HG02973 (cell line): Measurements from ENCODE around the gene OAT.

Experiments
- ATAC-seq: cut with Tn5 transposase; IDR thresholded peaks from one replicate; pipeline ENCODE4 v1.9.1; 2021; ENCODE audit warnings: moderate library complexity; ENCODE audit not compliant: unreplicated experiment

The OAT gene

DNA sequence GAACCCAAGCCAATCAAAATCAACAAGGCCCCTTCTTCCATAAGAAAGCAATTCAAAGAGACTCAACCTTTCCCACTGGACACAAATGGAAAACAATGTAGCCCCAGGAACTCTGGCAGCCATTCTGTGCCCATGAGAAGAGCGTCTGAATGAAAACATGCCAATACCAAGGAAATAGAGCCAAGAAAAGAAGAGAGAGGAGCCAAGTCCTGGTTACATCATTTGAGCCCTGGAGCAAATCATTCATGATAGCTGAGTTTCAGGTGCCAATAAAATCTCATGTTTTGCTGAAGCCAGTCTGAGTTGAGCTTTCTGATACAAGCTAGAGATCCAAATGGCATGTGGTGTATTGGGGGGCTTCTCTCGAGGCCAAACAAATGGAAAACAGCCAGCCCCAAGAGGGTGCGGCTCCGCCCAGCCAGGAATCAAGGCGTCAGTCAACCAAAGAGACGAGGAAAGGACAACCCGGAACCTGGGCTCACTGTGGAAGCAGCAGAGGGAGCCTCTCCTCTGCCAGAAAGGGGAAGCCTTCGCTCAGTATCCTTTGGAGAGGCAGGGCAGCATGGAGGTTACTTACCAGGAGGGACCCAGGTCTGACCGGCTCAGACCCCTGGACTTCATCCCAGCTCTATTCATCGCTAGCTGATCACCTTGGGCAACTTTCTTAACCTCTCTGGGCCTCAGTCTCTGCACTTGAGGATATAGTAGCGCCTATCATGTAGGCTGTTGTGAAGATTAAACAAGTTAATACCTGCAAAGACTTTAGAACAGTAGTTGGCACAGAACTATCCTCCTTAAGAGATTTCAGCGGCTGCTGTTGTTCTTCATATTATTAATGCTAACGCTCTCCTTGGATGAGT is 61.8 kb downstream of the OAT start:
- ATAC-seq, result no peak

DNA sequence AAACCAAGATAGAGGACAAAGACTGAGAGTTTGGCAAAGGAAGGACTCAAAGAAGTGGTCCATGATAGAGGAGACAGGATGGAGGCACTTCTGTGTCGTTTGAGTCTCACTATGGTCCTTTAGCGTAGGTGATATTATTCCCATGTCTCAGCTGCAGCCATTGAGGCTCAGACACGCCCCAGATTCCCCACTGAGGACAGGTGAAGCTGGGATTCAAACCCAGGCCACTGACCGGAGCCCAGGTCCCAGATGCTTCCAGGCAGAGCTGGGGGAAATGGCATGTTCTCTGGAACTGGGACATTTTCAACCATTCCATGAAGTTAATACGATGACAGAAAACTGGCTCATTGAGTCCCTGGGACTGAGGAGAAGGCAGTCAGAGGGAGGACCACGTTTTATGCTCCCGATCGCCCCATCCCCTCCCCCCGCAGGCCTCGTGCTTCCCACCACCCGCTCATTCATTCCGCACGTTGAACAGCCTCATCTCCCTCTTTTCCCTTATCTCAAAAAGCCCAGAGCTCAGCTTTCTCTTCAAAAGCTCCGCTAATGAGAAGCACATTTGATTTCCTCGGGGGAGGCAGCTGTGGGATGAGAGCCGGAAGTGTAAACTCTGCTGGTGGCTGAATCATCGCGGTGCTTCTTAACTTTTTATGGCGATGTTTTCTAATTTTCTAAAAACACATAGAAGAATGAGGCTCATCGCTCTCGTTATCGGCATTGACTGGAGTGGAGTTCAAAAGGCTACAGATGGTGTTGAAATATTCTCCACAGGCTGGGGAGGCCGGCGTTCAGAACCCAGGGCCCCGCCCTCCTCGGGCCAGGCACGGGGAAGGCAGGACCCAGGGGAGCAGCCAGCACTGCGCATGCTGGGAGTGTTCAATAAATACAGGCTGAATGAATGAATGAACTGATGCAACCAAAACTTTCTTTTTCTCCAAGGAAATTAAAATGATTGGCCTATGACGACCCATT is 64.0 kb downstream of the OAT start:
- ATAC-seq, result no peak

DNA sequence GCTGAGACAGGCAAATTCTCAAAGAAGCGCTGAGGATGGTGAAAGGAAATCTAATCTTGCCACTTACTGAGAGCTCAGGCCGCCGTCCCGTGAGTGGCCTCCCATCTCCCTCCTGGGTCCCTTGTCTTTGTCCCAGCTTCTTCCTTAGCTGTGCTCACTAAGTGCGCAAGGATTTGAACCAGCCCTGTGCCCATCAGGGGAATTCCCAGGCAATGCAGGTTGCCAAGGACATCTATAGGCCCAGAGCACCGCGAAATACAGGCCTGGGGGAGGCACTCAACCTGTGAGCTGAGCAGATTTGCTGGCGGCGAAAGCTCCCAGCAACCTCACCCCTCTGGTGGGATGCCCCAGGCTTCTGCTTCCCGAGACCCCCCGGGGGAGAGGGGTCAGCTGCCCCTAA is 64.8 kb downstream of the OAT start:
- ATAC-seq, result no peak

DNA sequence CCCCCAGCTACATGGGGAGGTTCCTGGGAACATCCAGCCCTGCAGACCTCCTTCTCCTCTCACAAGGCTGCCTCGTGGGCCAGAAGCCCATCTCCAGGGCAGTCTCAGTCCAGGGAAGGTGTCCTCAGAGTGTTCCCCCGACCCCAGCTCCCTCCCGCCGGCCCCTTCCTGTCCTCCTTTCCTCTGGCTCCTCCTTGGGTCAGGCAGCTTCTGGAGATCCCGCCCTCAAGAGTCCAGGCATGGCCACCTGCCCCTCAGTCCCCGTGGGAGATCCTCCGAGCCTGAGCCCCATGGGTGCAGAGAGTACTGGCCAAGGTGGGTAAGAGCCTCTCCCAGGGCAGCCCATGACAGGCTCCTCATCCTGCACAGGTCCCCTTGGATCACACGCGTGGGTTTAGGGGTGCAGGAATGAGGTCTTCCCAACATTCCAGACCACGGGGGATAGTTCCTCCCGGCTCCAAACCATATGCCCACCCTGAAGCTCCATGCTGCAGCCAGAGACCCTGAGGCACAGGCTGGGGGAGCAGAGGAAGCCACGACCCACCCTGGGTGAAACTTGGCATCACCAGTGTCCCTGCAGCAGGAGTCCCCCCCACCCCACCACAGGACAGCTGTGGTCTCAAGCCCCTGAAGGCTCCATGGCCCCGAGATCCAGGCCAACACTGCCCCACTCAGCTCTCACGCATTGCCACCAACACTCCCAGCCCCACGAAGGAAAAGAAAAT is 65.5 kb downstream of the OAT start:
- no peak for ATAC-seq

DNA sequence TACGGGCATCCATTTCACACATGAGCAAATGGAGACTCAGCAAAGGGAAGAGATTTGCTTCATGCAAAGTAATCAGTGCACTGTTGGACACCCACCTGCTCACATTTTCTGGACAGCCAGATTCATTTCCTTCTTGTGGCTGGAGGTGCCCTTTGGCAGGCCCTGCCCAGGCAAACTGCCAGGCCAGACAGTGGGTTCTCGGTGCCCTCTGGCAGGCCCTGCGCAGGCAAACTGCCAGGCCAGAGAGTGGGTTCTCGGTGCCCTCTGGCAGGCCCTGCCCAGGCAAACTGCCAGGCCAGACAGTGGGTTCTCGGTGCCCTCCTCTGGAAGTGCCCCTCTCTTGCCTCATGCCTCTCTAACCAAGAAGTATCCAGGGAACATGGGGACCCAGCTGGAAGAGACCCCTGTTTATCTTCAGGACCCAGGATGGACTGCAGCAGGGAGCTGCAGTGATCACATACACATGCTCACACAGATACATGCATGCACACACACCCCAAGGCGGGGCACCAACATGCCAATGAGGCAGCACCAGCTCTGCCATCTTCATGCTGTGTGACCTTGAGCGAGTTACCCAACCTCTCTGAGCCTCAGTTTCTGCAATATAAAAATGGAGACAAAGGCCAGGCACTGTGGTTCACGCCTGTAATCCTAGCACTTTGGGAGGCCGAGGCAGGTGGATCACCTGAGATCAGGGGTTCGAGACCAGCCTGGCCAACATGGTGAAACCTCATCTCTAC is 67.1 kb downstream of the OAT start:
- ATAC-seq, result no peak

DNA sequence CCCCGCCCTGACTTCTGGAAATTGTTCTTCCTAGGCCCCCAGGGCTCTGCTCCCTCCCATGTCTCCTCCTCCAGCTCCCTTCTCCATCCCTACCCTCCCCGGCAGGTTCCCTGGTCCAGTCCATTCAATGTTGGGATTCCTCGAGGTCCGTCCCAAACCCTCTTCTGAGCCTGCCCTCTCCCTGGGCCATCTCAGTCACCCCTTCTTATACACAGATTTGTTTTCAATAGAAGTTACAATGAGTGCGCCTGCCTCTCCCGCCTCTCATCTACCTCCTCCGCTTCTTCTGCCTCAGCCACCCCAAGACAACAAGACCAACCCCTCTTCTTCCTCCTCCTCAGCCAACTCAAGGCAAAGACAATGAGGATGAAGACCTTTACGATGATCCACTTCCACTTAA is 67.9 kb downstream of the OAT start:
- no peak for ATAC-seq

DNA sequence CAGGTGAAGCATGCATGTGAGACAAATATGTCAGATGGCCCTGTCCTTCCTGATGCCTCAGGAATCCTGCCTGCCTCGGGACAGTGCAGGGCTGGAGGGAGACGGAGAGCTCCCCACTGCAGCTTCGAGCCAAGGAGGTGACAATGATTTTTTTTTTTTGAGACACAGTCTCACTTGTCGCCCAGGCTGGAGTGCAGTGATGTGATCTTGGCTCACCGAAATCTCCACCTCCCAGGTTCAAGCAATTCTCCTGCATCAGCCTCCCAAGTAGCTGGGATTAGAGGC is 68.8 kb downstream of the OAT start:
- no peak for ATAC-seq

DNA sequence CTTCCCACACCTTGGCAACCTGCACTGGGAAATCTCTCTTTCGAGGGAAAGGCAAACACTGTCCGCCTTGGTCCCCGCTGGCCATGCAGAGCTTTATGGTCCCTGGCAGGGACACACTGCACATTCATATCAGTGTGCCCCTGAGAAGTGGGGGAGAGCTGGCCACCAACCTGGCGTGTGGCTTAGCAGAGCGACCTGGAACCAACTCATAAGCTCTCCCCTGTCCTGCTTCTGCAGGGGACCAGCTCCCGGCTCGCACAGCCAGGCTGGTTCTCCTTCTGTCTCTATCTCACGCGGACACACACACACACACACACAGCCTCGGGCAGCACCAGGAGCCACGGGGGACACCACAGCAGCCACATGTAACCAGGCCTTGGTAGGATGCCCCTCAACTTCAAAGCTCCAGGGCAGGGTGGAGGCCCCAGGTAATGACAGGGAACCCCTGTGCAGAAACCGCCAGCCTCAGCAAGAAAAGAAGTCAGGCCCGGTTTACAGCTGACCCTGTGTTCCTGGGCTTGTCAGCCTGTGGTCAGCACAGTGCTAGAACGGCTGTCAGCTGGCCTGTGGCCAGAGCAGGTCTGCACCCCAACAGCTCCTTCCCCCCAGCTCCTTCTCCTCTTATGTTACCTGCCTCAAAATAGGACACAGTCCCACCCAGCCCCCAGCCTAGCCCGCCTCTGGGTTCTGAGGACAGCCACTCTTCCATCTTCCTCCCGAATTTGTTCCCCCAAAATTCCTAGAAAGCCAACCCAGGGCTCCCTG is 69.3 kb downstream of the OAT start:
- ATAC-seq, result no peak

DNA sequence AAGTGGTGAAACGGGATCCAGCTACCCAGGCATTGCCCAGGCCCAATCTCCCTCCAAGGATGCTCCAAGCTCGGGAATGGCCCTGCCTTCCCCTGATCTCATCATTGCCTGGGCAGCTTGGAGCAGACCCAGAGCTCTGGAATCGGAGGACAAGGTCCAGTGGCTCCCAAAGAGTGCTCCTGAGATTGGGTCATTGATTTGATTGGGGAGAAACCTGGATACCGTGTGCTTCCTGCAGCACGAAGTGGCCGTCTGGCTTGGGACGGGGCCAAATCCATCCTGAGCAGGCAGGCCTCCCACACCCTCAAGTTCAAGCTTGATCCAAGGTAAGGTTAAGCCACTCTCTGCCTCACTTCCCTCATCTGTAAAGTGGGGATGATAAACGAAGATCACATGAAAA is 69.9 kb downstream of the OAT start:
- ATAC-seq, result no peak

DNA sequence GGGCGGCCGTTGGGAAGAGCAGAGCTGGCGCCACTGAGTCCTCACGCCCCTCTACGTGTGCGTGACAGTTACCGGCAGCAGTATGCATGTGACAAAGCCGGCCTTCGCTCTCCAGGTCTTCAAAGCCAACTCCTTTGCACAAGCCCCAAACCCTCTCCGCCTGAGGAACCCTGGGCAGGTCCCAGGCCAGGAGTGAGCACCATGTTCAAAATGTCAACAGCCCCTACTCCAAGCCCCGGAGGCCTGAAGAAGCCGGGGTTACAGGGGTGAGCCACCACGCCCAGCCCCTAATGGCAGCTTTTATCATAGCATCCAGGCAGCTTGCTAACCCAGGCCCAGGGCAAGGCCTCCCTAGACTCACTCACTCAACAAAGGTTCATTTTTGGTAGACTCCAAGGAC is 70.8 kb downstream of the OAT start:
- no peak for ATAC-seq
